Endodermal cell (in vitro differentiated cells): Measurements from ENCODE around the gene GCGR. TPM values are rescaled to one million over a fixed set of nuclear protein-coding genes. Genes with fewer than 3 reads are reported as not detected.

Experiments
- DNase-seq: peaks from one replicate; pipeline ENCODE4 v3.0.0-alpha.2; 2017
- H3K27ac ChIP-seq: 2 replicates; pipeline ENCODE4 v1.5.1; 2013; ENCODE audit warnings: mild to moderate bottlenecking, low read depth, low read length, moderate library complexity
- H3K27me3 ChIP-seq: 2 replicates; pipeline ENCODE4 v1.6.1; 2013; ENCODE audit warnings: mild to moderate bottlenecking, low read length, moderate library complexity; ENCODE audit not compliant: insufficient read depth, control insufficient read depth, poor library complexity, severe bottlenecking
- H3K36me3 ChIP-seq: 2 replicates; pipeline ENCODE4 v1.7.0; 2013; ENCODE audit warnings: mild to moderate bottlenecking, low read length, moderate library complexity; ENCODE audit not compliant: control insufficient read depth, insufficient read depth
- H3K4me1 ChIP-seq: one replicate; pipeline ENCODE4 v1.7.0; 2013; ENCODE audit warnings: low read length; ENCODE audit not compliant: control insufficient read depth, insufficient read depth
- H3K4me3 ChIP-seq: 2 replicates; pipeline ENCODE4 v1.5.1; 2013; ENCODE audit warnings: mild to moderate bottlenecking, low read length, moderate library complexity
- H3K9ac ChIP-seq: 2 replicates; pipeline ENCODE4 v1.6.1; 2013; ENCODE audit warnings: mild to moderate bottlenecking, low read length, moderate library complexity; ENCODE audit not compliant: poor library complexity, severe bottlenecking; ENCODE audit errors: extremely low read depth
- H3K9me3 ChIP-seq: 2 replicates; pipeline ENCODE4 v1.6.1; 2013; ENCODE audit warnings: mild to moderate bottlenecking, low read length, moderate library complexity; ENCODE audit not compliant: control insufficient read depth
- H3K27ac Mint-ChIP-seq: 2 replicates; pipeline ENCODE4 v1.8.0; 2020; ENCODE audit warnings: mixed read lengths
- H3K27me3 Mint-ChIP-seq: 2 replicates; pipeline ENCODE4 v1.8.0; 2021; ENCODE audit warnings: mild to moderate bottlenecking, mixed read lengths; ENCODE audit not compliant: insufficient read depth
- H3K36me3 Mint-ChIP-seq: 2 replicates; pipeline ENCODE4 v1.8.0; 2020; ENCODE audit warnings: low read depth, mixed read lengths
- H3K4me1 Mint-ChIP-seq: 2 replicates; pipeline ENCODE4 v1.8.0; 2020; ENCODE audit warnings: mixed read lengths
- H3K4me3 Mint-ChIP-seq: 2 replicates; pipeline ENCODE4 v1.8.0; 2020; ENCODE audit warnings: mild to moderate bottlenecking, moderate library complexity, mixed read lengths
- H3K9me3 Mint-ChIP-seq: 2 replicates; pipeline ENCODE4 v1.8.0; 2020; ENCODE audit warnings: mild to moderate bottlenecking, mixed read lengths
- CTCF ChIP-seq: fragments of 200-600 bp; sonication (generic); conservative IDR thresholded peaks from 2 replicates; pipeline ENCODE4 v1.5.0; 2021; ENCODE audit warnings: antibody characterized with exemption, mild to moderate bottlenecking
- WGBS, 2 experiments: methylation state at CpG; one replicate each; pipeline versions ENCODE4 v1.1.5 to v1.1.7; 2013; ENCODE audit warnings: missing lambda C conversion rate in 2 of 2, mixed read lengths in 1 of 2; ENCODE audit not compliant: insufficient coverage in 1 of 2, insufficient read length in 1 of 2; 5-methylcytosine and 5-hydroxymethylcytosine counted together
- total RNA-seq, 2 donors: library from RNA; stranded (reverse); fragmentation: NEBNext Ultra II Directional in 1 of 2; extraction: Animal tissue kit (Norgen Biotek cat#: 25700) in 1 of 2; gene quantifications; 2 replicates in 1 of 2; 3 replicates in 1 of 2; pipeline ENCODE4 v1.2.1, GENCODE V29; 2021

Gene GCGR
- total RNA-seq, 2 donors from 2014 or later: 4.0 TPM; not detected in 1

- H3K36me3 ChIP-seq: peaks cover 53% of the 10 kb centered on the region
- no peak overlapping the region for H3K4me3 Mint-ChIP-seq
- no peak overlapping the region for H3K9ac ChIP-seq
- no peak for TF ChIP-seq CTCF
- no peak for DNase-seq
- peaks cover 39% of the 10 kb centered on the region for H3K36me3 Mint-ChIP-seq
- H3K9me3 Mint-ChIP-seq: no peaks in the 10 kb centered on the region
- 93 to 96% methylated on average over 19 to 21 of the region's 21 CpGs for WGBS, 2 experiments
- no peaks in the 10 kb centered on the region for H3K4me1 Mint-ChIP-seq
- no peaks in the 10 kb centered on the region for H3K9me3 ChIP-seq
- no peak overlapping the region for H3K4me3 ChIP-seq
- H3K4me1 ChIP-seq: no peaks in the 10 kb centered on the region
- no peaks in the 10 kb centered on the region for H3K27me3 Mint-ChIP-seq
- no peaks in the 10 kb centered on the region for H3K27me3 ChIP-seq
- H3K27ac Mint-ChIP-seq: no peak overlapping the region
- H3K27ac ChIP-seq: no peak overlapping the region
These were observed 39.0 kb downstream of the GCGR start for GRCh38 chr17:81842725-81843504.

GRCh38 chr17:81843713-81844326, 39.9 kb downstream of the GCGR start:
- Histone ChIP-seq H3K27ac (no peak overlapping the region), H3K4me1 (no peaks in the 10 kb centered on the region), H3K4me3 (no peak overlapping the region), H3K36me3 (peaks cover 58% of the 10 kb centered on the region), H3K27me3 (no peaks in the 10 kb centered on the region), H3K9ac (no peak overlapping the region), H3K9me3 (no peaks in the 10 kb centered on the region)
- TF ChIP-seq CTCF: no peak
- Mint-ChIP-seq H3K27ac (no peak overlapping the region), H3K9me3 (no peaks in the 10 kb centered on the region), H3K4me3 (no peak overlapping the region), H3K36me3 (peaks cover 42% of the 10 kb centered on the region), H3K4me1 (no peaks in the 10 kb centered on the region), H3K27me3 (no peaks in the 10 kb centered on the region)
- no peak for DNase-seq
- 97% methylated on average over 22 to 30 of the region's 30 CpGs for WGBS, 2 experiments

- Mint-ChIP-seq H3K27ac (no peak overlapping the region), H3K4me3 (no peak overlapping the region), H3K36me3 (peaks cover 42% of the 10 kb centered on the region), H3K9me3 (no peaks in the 10 kb centered on the region), H3K27me3 (no peaks in the 10 kb centered on the region), H3K4me1 (no peaks in the 10 kb centered on the region)
- Histone ChIP-seq H3K27me3 (no peaks in the 10 kb centered on the region), H3K36me3 (peaks cover 63% of the 10 kb centered on the region), H3K9me3 (no peaks in the 10 kb centered on the region), H3K4me1 (no peaks in the 10 kb centered on the region), H3K27ac (no peak overlapping the region), H3K4me3 (no peak overlapping the region), H3K9ac (no peak overlapping the region)
- WGBS, 2 experiments: 89 to 96% methylated on average over 11 to 14 of the region's 14 CpGs
- no peak for TF ChIP-seq CTCF
- DNase-seq: no peak
These were observed 40.4 kb downstream of the GCGR start for GRCh38 chr17:81844327-81844851.
